ENCODE results near the gene TTLL3. TPM values are rescaled to one million over a fixed set of nuclear protein-coding genes. Genes with fewer than 3 reads are reported as not detected.
"Not testable (repeated sequence)": the region's sequence is repeated elsewhere in the genome, so short reads cannot be mapped to it uniquely, and the experiment has no call there.

TTLL3 gene
- total RNA-seq, 1 donor from 2014 or later = 12.2 TPM

- peak; percentile 64 for DNase-seq (ENCODE audit: low read depth)
Observed at GRCh38 chr3:9864200-9864927, 54.3 kb downstream of the TTLL3 start.

- DNase-seq (ENCODE audit: low read depth) = not testable (repeated sequence)
Observed at GRCh38 chr3:9865125-9865637, 55.1 kb downstream of the TTLL3 start.

- DNase-seq (ENCODE audit: low read depth) = no peak
Observed at GRCh38 chr3:9866639-9867038, 56.6 kb downstream of the TTLL3 start.

- no peak for DNase-seq (ENCODE audit: low read depth)
Observed at GRCh38 chr3:9867106-9867505, 57.0 kb downstream of the TTLL3 start.

GRCh38 chr3:9869955-9870354, 59.9 kb downstream of the TTLL3 start:
- DNase-seq (ENCODE audit: low read depth) = no peak

- DNase-seq (ENCODE audit: low read depth) = no peak
Observed at GRCh38 chr3:9870978-9871377, 60.9 kb downstream of the TTLL3 start.

- not testable (repeated sequence) for DNase-seq (ENCODE audit: low read depth)
Observed at GRCh38 chr3:9872067-9872466, 62.0 kb downstream of the TTLL3 start.

GRCh38 chr3:9875448-9875847, 65.4 kb downstream of the TTLL3 start:
- DNase-seq (ENCODE audit: low read depth) = no peak

- not testable (repeated sequence) for DNase-seq (ENCODE audit: low read depth)
Observed at GRCh38 chr3:9876255-9876654, 66.2 kb downstream of the TTLL3 start.

GRCh38 chr3:9876991-9877390, 66.9 kb downstream of the TTLL3 start:
- no peak for DNase-seq (ENCODE audit: low read depth)

GRCh38 chr3:9878700-9879099, 68.6 kb downstream of the TTLL3 start:
- DNase-seq (ENCODE audit: low read depth) = no peak

- DNase-seq (ENCODE audit: low read depth) = no peak
Observed at GRCh38 chr3:9879830-9880549, 69.9 kb downstream of the TTLL3 start, which contains the start of gene CIDEC. Gene CIDEC (minus strand): TSS chr3:9880253. CDS start chr3:9878486, 1,767 bp downstream.

GRCh38 chr3:9881441-9881840, 71.4 kb downstream of the TTLL3 start:
- DNase-seq (ENCODE audit: low read depth) = peak; percentile 80

- DNase-seq (ENCODE audit: low read depth) = peak; percentile 82
Observed at GRCh38 chr3:9883706-9884554, 73.9 kb downstream of the TTLL3 start.

- peak; percentile 76 for DNase-seq (ENCODE audit: low read depth)
Observed at GRCh38 chr3:9884555-9885165, 74.6 kb downstream of the TTLL3 start.

Other genes starting within 250 kb of the TTLL3 start
- 21.2 and 23.6 TPM in 2 replicates for gene MTMR14, start 160.8 kb upstream of the TTLL3 start, total RNA-seq
- gene CPNE9, start 106.4 kb upstream of the TTLL3 start, total RNA-seq = not detected in 2 replicates
- 12.7 and 13.4 TPM in 2 replicates for gene BRPF1, start 78.5 kb upstream of the TTLL3 start, total RNA-seq
- gene OGG1, start 60.3 kb upstream of the TTLL3 start, total RNA-seq = 18.6 and 31.1 TPM in 2 replicates
- 7.2 TPM in 2 replicates for gene CAMK1, start 40.3 kb upstream of the TTLL3 start, total RNA-seq
- 108 and 110 TPM in 2 replicates for gene TADA3, start 17.8 kb upstream of the TTLL3 start, total RNA-seq
- gene ARPC4, start 17.2 kb upstream of the TTLL3 start, total RNA-seq = 172 and 208 TPM in 2 replicates
- gene RPUSD3, start 33.7 kb downstream of the TTLL3 start, total RNA-seq = 34.9 and 43.4 TPM in 2 replicates
- 0.26 TPM in 1 of 2 replicates, not detected in the other for gene CIDEC, start 70.0 kb downstream of the TTLL3 start, total RNA-seq
- gene JAGN1, start 80.3 kb downstream of the TTLL3 start, total RNA-seq = 41.4 and 50.5 TPM in 2 replicates
- 0.40 and 0.68 TPM in 2 replicates for gene IL17RE, start 92.6 kb downstream of the TTLL3 start, total RNA-seq
- gene IL17RC, start 106.8 kb downstream of the TTLL3 start, total RNA-seq = 24.4 and 33.9 TPM in 2 replicates
- 90.8 and 135 TPM in 2 replicates for gene CRELD1, start 123.6 kb downstream of the TTLL3 start, total RNA-seq
- 1.1 and 1.3 TPM in 2 replicates for gene PRRT3, start 142.1 kb downstream of the TTLL3 start, total RNA-seq
- gene EMC3, start 176.6 kb downstream of the TTLL3 start, total RNA-seq = 66.2 and 96.0 TPM in 2 replicates
- gene FANCD2, start 216.2 kb downstream of the TTLL3 start, total RNA-seq = 0.51 and 1.6 TPM in 2 replicates

Data from myocyte (in vitro differentiated cells).